MV-4-11 (cell line): ENCODE data around the gene ACER1.
"Not testable (repeated sequence)": the region's sequence is repeated elsewhere in the genome, so short reads cannot be mapped to it uniquely, and the experiment has no call there.

Source experiments
- DNase-seq: peaks from one replicate; lab custom pipeline; 2025; lab: John Stamatoyannopoulos, UW

The ACER1 gene, protein sequence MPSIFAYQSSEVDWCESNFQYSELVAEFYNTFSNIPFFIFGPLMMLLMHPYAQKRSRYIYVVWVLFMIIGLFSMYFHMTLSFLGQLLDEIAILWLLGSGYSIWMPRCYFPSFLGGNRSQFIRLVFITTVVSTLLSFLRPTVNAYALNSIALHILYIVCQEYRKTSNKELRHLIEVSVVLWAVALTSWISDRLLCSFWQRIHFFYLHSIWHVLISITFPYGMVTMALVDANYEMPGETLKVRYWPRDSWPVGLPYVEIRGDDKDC

DNA sequence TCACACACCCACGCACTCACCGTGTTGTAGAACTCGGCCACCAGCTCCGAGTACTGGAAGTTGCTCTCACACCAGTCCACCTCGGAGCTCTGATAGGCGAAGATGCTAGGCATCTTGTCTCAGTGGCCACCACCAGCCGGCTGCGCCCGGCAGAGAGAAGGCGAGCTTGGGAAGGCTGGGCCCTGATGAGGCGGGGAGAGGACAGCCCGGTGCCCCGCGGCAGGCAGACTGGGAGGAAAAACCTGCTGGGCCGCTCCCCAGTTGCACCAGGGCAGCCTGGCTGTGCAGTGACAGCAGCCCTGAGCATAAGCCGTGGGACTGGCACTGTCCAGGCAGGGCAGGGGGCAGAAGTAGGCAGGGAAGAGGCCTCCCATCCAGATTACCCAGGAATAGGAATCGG, at the start of gene ACER1:
TSS of gene ACER1 (minus strand) at position 174 of the 400 bp plus-strand sequence. CDS start at position 113, 61 bp downstream.
- DNase-seq = no peak

GRCh38 chr19:6383188-6383587, 49.8 kb upstream of the ACER1 start:
- DNase-seq = no peak

DNA sequence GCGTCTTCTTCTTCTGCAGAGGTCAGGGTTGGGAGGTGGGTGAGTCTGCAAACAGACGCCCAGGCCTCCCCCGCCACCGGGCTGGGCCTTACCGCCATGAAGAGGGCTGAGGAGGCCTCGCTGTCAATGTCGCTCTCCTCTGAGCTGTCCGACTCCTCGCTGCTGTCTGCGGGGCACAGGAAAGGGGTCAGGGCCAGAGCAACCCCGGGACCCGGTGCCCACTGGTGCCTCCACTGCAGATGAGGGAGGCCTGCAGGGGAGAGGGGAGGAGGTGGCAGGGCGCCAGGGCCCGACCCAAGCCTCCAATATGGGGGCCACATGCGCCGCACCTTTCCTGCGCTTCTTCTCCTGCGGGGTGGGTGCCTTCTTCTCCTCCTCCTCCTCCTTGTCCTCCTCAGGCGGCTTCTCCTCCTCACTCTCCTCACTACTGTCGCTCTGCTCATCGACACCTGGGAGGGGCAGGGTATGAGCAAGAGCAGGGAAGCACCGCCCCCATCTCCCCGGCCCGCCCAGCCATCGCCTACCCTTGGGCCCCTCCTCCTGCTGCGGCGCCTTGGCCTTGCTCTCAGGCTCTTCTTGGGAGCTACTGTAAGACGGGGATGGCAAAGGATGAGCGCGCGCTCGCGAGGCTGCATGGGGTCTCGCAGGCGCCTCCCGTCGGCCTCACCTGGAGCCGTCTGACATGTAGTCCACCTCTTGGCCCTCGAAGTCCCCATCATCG, 47.8 kb upstream of the ACER1 start:
- DNase-seq = no peak

GRCh38 chr19:6379744-6380143, 46.3 kb upstream of the ACER1 start:
- DNase-seq = no peak

DNA sequence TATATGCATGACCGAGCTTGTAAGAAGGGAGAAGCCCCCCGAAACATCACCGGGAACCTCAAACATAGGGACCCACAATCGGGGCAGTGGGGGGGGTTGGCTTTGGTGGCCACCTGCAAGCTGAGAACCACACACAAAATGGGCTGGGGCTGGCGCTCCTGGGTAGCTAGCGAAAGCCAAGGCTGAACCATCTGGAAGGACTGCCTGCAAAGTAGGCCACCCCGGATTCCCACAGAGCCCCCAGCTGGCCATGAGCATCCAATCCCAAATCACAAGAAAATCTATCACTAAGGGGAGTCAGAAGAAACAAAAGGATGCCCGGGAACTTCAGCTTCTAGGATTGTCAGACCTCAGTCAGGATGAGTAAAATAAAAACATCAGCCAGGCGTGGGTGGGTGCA, 45.1 kb upstream of the ACER1 start:
- DNase-seq = no peak

GRCh38 chr19:6378041-6378440, 44.6 kb upstream of the ACER1 start:
- no peak for DNase-seq

DNA sequence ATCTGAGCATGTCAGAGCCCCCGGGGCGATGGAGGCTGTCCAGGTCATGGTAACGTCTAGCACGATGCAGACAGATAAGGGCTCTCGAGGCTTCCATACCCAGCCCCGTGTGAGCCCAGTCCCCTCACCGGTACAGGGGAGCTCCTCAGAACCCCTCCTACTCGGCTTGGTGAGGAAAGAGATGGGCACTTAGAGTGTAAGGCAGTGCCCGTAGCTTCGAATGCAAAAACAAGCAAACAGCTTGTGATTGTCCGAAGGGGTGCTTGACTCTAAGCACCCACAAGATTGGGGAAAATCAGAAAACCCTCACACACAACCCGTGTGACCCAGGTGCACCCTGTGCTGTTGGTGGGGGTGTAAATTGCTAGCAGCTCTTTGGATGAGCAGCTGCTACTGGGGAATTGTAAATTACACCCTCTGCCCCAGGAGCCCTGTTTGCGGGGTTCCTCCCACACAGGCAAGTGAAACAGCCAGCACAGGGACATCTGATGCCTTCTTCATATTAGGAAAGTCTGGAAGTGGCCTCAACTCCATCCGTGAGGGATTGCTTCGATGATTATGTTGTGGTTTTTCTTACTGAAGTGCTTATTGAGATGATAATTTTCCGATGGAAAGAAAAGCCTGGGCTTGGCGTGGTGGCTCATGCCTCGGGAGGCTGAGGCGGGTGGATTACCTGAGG, 43.2 kb upstream of the ACER1 start:
- DNase-seq = no peak

- DNase-seq = no peak
These were observed 42.1 kb upstream of the ACER1 start, which contains the start of gene PSPN for GRCh38 chr19:6375411-6376010. TSS of gene PSPN (minus strand) at chr19:6375933. CDS start at chr19:6375849, 84 bp downstream.

- no peak for DNase-seq
These were observed 41.4 kb upstream of the ACER1 start for GRCh38 chr19:6374711-6375410.

- no peak for DNase-seq
These were observed 40.8 kb upstream of the ACER1 start for GRCh38 chr19:6374161-6374709.

GRCh38 chr19:6373813-6374108, 40.3 kb upstream of the ACER1 start:
- DNase-seq = no peak

DNA sequence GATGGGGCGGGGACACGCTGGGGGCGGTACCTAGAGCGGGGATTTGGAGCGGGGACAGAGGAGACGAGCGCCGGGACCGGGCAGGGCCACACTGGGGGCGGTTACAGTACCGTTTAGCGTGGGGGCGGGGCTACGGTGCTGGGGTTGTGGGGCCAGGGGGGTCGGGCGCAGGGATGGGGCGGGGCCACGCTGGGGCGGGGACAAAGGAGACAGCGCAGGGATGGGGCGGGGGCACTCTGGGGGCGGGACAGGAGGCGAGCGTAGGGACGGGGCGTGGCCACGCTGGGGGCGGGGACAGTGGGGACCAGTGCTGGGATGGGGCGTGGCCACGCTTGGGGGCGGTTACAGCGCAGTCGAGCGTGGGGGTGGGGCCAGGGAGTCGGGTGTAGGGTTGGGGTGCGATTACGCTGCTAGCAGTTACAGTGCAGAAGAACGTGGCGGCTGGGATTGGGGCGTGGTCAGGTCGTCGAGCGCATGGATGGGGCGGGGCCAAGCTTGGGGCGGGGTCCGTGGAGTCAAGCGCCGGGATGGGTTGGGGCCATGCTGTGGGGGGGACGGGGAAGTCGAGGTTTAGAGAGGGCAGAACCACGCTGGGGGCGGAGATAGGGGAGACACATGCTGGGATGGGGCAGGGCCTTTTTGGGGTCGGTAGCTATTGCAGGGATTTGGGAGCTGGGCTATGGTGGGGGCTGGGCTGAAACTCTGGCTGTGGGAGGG, 39.8 kb upstream of the ACER1 start:
- peak; percentile 97 for DNase-seq

DNA sequence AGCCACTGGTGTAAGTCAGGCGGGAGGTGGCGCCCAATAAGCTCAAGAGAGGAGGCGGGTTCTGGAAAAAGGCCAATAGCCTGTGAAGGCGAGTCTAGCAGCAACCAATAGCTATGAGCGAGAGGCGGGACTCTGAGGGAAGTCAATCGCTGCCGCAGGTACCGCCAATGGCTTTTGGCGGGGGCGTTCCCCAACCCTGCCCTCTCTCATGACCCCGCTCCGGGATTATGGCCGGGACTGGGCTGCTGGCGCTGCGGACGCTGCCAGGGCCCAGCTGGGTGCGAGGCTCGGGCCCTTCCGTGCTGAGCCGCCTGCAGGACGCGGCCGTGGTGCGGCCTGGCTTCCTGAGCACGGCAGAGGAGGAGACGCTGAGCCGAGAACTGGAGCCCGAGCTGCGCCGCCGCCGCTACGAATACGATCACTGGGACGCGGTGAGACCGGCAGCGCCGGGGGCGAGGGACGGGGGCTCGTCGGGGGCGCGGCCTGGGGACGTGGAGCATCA, 39.2 kb upstream of the ACER1 start, which contains the start of gene ALKBH7:
TSS of gene ALKBH7 (plus strand) at position 201 of the 502 bp plus-strand sequence. CDS start at position 228, 27 bp downstream.
- peak; percentile 100 for DNase-seq

GRCh38 chr19:6364353-6364752, 30.9 kb upstream of the ACER1 start:
- DNase-seq = no peak

DNA sequence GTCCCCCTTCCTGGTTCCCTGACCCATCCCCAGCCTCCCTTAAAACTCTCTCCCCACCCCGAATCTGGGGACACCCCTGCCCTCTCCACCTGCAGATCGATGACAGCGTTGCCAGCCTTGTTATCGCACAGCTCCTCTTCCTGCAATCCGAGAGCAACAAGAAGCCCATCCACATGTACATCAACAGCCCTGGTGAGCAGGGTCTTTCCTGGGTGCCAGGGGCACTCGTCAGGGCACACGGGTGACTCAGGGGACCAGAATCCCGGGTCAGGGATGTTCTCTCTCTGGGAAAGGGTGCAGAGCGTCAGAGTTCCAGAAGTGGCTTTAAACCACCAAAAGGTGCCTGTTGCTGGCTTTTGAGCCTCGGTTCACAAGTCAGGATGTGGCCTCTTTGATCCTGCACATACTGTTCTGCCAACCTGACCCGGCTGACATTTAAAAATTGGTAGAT, 29.0 kb upstream of the ACER1 start:
- DNase-seq = no peak

GRCh38 chr19:6362027-6362350, 28.6 kb upstream of the ACER1 start:
- DNase-seq = no peak

- DNase-seq = not testable (repeated sequence)
These were observed 27.4 kb upstream of the ACER1 start for GRCh38 chr19:6360857-6361216.

DNA sequence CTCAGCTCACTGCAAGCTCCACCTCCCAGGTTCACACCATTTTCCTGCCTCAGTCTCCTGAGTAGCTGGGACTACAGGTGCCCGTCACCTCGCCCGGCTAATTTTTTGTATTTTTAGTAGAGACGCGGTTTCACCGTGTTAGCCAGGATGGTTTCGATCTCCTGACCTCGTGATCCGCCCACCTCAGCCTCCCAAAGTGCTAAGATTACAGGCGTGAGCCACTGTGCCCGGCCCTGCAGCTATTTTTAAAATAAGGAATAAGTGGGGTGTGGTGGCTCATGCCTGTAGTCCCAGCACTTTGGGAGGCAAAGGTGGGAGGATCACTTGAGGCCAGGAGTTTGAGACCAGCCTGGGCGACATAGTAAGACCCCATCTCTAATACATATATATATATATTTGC, 27.0 kb upstream of the ACER1 start:
- DNase-seq = not testable (repeated sequence)

GRCh38 chr19:6359568-6360341, 26.3 kb upstream of the ACER1 start:
- no peak for DNase-seq

DNA sequence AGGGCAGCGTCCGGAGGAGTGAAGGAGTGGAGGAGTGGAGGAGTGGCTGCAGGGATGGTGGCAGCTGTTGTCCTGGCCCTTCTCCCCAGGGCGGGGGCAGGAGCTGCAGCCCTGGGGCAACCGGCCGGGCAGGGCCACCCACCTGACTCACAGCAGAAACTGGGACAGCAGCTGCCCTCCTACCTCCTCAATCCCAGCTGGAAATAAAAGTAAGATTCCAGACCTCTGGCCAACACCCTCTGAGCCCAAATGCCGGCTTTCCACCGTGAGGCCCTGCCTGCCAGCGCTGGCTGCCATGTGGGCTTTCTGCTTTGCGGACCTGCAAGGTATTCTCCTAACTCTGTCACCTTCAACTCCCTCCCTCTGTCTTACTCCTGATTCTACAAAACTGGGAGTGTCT, 24.6 kb upstream of the ACER1 start:
- DNase-seq = no peak
